ENCODE data around the gene C8A. TPM values are rescaled to one million over a fixed set of nuclear protein-coding genes. Genes with fewer than 3 reads are reported as not detected.

Gene C8A
- total RNA-seq, 4 donors from 2014 or later = not detected

GRCh38 chr1:56903778-56904177, 49.2 kb downstream of the C8A start:
- Histone ChIP-seq H3K4me1 (peaks cover 0 to 2% (median 0%) of the 10 kb centered on the region in 4 donors), H3K36me3 (no peaks in the 10 kb centered on the region), H3K27me3 (no peaks in the 10 kb centered on the region), H3K27ac (no peak overlapping the region), H3K4me3 (no peak overlapping the region), H3K9me3 (no peaks in the 10 kb centered on the region)
- TF ChIP-seq POLR2A (IDR thresholded peaks at IDR 0.05) = no peak
- TF ChIP-seq EP300 (IDR thresholded peaks at IDR 0.05) = no peak
- TF ChIP-seq, protein P1, sequence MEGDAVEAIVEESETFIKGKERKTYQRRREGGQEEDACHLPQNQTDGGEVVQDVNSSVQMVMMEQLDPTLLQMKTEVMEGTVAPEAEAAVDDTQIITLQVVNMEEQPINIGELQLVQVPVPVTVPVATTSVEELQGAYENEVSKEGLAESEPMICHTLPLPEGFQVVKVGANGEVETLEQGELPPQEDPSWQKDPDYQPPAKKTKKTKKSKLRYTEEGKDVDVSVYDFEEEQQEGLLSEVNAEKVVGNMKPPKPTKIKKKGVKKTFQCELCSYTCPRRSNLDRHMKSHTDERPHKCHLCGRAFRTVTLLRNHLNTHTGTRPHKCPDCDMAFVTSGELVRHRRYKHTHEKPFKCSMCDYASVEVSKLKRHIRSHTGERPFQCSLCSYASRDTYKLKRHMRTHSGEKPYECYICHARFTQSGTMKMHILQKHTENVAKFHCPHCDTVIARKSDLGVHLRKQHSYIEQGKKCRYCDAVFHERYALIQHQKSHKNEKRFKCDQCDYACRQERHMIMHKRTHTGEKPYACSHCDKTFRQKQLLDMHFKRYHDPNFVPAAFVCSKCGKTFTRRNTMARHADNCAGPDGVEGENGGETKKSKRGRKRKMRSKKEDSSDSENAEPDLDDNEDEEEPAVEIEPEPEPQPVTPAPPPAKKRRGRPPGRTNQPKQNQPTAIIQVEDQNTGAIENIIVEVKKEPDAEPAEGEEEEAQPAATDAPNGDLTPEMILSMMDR (IDR thresholded peaks at IDR 0.05) = no peak
- no peak for DNase-seq (ENCODE audit: low spot score in 2 of 2)
- WGBS, 2 donors = 89 to 97% methylated on average over 1 of the region's 1 CpG

GRCh38 chr1:56904663-56905397, 50.2 kb downstream of the C8A start:
- Histone ChIP-seq H3K4me1 (peaks cover 0 to 5% (median 0%) of the 10 kb centered on the region in 4 donors), H3K4me3 (no peak overlapping the region), H3K9me3 (no peaks in the 10 kb centered on the region), H3K36me3 (no peaks in the 10 kb centered on the region), H3K27ac (no peak overlapping the region), H3K27me3 (no peaks in the 10 kb centered on the region)
- DNase-seq (ENCODE audit: low spot score in 2 of 2) = no peak
- WGBS, 2 donors = 55 to 58% methylated on average over 2 of the region's 2 CpGs
- TF ChIP-seq, protein P1 (IDR thresholded peaks at IDR 0.05) = no peak
- TF ChIP-seq POLR2A (IDR thresholded peaks at IDR 0.05) = no peak

DNA sequence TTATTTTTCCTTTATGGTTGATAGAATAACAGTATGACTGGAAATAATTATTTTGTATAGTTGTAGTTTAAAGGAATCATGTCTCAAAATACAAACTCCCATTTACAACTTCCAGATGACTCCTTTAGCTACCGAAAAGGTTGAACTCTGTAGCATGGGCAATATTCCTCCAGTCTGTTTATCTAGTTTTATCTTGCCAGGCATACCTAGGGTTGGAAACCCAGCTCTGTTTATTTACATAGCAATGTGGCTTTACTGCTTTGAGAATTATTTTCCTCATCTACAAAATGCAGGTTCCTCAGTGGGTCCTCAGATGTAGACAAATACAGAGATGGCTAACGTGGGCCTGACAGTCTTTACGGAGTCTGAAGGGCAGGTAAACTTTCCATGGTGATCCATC, 51.1 kb downstream of the C8A start:
- H3K9me3 ChIP-seq = no peaks in the 10 kb centered on the region
- no peak for DNase-seq (ENCODE audit: low spot score in 2 of 2)
- no peak overlapping the region for H3K4me3 ChIP-seq
- peaks cover 0 to 5% (median 0%) of the 10 kb centered on the region in 4 donors for H3K4me1 ChIP-seq
- H3K27ac ChIP-seq = no peak overlapping the region
- no peaks in the 10 kb centered on the region for H3K27me3 ChIP-seq
- TF ChIP-seq POLR2A (IDR thresholded peaks at IDR 0.05) (no peak), EP300 (IDR thresholded peaks at IDR 0.05) (no peak)
- TF ChIP-seq, protein P1 (IDR thresholded peaks at IDR 0.05) = no peak
- H3K36me3 ChIP-seq = no peaks in the 10 kb centered on the region
- WGBS, 2 donors = 88 to 94% methylated on average over 3 of the region's 3 CpGs

DNA sequence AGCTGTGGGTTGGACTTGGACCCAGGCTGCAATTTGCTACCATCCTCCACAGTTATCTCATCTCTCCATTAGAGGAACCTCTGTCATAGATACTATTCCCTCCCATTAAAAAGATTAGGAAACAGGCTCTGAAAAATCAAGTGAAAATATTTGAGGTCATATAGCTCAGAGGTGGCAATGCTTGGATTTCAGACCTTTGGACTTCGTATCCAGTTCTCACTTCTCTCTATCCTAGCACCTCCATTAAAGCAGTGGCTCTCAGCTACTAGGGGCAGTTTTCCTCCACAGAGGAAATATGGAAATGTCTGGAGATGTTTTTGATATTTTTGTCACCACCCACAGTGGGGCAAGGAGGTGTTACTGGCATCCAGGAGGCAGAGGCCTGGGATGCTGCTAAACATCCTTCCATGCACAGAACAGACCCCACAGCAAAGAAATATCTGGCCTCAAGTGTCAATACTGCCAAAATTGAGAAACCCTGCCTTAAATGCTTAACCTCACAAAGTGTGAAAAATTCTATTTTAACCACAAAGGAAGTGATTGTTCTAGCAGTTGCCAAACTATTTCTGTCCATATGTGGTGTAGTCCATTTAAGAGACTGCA, 54.1 kb downstream of the C8A start:
- Histone ChIP-seq H3K27me3 (no peaks in the 10 kb centered on the region), H3K9me3 (no peaks in the 10 kb centered on the region), H3K4me1 (peaks cover 0 to 5% (median 0%) of the 10 kb centered on the region in 4 donors), H3K4me3 (no peak overlapping the region), H3K27ac (no peak overlapping the region), H3K36me3 (no peaks in the 10 kb centered on the region)
- 72% methylated on average over 1 of the region's 1 CpG for WGBS, 2 donors
- no peak for TF ChIP-seq POLR2A (IDR thresholded peaks at IDR 0.05)
- TF ChIP-seq, protein P1 (IDR thresholded peaks at IDR 0.05) = no peak
- TF ChIP-seq EP300 (IDR thresholded peaks at IDR 0.05) = no peak
- DNase-seq (ENCODE audit: low spot score in 2 of 2) = no peak

DNA sequence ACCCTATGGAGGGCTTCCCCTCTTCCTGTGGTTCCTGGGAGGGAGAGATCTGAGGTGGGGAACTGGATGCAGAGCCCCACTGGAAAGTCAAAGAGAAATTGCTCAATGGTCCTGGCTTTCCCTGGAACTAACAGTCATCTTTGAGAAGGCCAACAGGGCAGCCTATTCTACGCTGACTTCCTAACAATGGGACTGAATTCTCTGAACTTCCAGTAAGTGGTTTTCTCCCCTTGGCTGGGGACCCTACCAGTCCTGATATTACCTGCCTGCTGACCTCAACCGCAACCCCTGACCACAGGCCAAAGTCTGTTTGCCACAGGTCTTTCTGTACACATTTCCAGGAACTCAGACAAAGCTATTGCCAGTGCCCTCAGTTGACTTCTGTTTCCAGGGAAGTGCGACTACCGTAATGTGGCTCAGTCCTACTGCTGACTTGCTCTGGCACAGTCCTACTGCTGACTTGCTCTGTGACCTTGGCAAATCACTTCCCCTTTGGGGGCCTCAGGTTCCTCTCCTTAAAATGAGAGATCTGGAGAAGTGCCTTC, 55.9 kb downstream of the C8A start:
- no peaks in the 10 kb centered on the region for H3K9me3 ChIP-seq
- no peaks in the 10 kb centered on the region for H3K36me3 ChIP-seq
- 81 to 88% methylated on average over 4 of the region's 4 CpGs for WGBS, 2 donors
- H3K4me3 ChIP-seq = no peak overlapping the region
- no peaks in the 10 kb centered on the region for H3K27me3 ChIP-seq
- no peak overlapping the region for H3K27ac ChIP-seq
- peaks cover 0 to 5% (median 0%) of the 10 kb centered on the region in 4 donors for H3K4me1 ChIP-seq
- no peak for TF ChIP-seq EP300 (IDR thresholded peaks at IDR 0.05)
- TF ChIP-seq, protein P1 (IDR thresholded peaks at IDR 0.05) = no peak
- TF ChIP-seq POLR2A (IDR thresholded peaks at IDR 0.05) = no peak
- DNase-seq (ENCODE audit: low spot score in 2 of 2) = no peak
